Measurements from ENCODE around the gene ANKS1B.

The ANKS1B gene

GRCh38 chr12:98743362-98743953 is 1241.3 kb downstream of the ANKS1B start:
- peak; percentile 69 for TF ChIP-seq CTCF (IDR thresholded peaks at IDR 0.05; ENCODE audit: extremely low read depth, insufficient read depth, missing control alignments)
- in situ Hi-C loops (cut with MboI; ENCODE audit: low pct_unique_long_range_greater_than_20kb, low sequenced_read_pairs, unreplicated experiment), result no loop called here
- DNase-seq (ENCODE audit: low spot score), result peak; percentile 45

- TF ChIP-seq CTCF (IDR thresholded peaks at IDR 0.05; ENCODE audit: extremely low read depth, insufficient read depth, missing control alignments), result no peak
- in situ Hi-C loops (cut with MboI; ENCODE audit: low pct_unique_long_range_greater_than_20kb, low sequenced_read_pairs, unreplicated experiment), result no loop called here
These were observed 1243.0 kb downstream of the ANKS1B start for GRCh38 chr12:98741556-98742265.

DNA sequence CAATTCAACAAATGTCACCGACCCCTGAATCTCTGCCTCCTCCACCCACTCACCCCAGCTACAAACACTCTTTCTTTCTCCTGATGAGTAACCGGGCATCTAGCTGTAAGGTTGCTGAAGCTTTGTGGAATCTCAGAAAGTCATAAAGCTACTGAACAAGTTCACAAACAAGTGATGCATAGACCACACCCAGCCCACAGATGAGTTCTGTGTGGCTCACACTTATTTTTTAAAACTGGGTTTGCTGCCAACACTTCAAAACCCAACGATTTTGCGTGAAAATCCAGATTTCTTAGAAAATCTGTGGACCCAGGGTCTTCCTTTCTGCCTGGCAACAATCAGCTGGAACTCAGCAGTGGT is 1243.6 kb downstream of the ANKS1B start:
- no peak for DNase-seq (ENCODE audit: low spot score)
- in situ Hi-C loops (cut with MboI; ENCODE audit: low pct_unique_long_range_greater_than_20kb, low sequenced_read_pairs, unreplicated experiment), result no loop called here
- TF ChIP-seq CTCF (IDR thresholded peaks at IDR 0.05; ENCODE audit: extremely low read depth, insufficient read depth, missing control alignments), result no peak

More at GRCh38 chr12:98741556-98742265, 1243.0 kb downstream of the ANKS1B start:
- no peak for DNase-seq (ENCODE audit: low spot score)

GRCh38 chr12:98740751-98741150 is 1244.0 kb downstream of the ANKS1B start:
- DNase-seq (ENCODE audit: low spot score), result no peak
- no peak for TF ChIP-seq CTCF (IDR thresholded peaks at IDR 0.05; ENCODE audit: extremely low read depth, insufficient read depth, missing control alignments)
- in situ Hi-C loops (cut with MboI; ENCODE audit: low pct_unique_long_range_greater_than_20kb, low sequenced_read_pairs, unreplicated experiment), result no loop called here

DNA sequence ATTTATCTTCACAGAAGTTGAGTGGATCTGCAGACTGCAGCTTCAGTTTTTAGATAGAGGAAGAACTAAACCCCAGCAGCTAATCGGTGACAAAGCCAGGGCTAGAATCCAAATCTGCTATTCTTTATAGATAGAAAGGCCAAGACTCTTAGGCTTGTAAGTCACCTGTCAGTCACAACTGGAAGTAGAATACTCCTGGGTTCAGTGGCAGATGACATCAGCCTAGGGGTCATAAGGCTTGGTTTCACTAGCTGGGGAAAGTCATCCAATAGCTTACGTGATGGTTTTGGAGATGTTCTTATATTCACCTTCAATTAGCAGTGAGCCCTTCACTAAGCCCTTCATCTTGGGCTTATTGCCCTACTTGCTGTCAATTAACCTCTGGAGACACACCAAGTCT is 1246.2 kb downstream of the ANKS1B start:
- no peak for DNase-seq (ENCODE audit: low spot score)
- in situ Hi-C loops (cut with MboI; ENCODE audit: low pct_unique_long_range_greater_than_20kb, low sequenced_read_pairs, unreplicated experiment), result no loop called here
- no peak for TF ChIP-seq CTCF (IDR thresholded peaks at IDR 0.05; ENCODE audit: extremely low read depth, insufficient read depth, missing control alignments)

- no peak for TF ChIP-seq CTCF (IDR thresholded peaks at IDR 0.05; ENCODE audit: extremely low read depth, insufficient read depth, missing control alignments)
- no peak for DNase-seq (ENCODE audit: low spot score)
- in situ Hi-C loops (cut with MboI; ENCODE audit: low pct_unique_long_range_greater_than_20kb, low sequenced_read_pairs, unreplicated experiment), result no loop called here
These were observed 1246.7 kb downstream of the ANKS1B start for GRCh38 chr12:98738002-98738401.

Measured in GM13977 (cell line).